IPS DF 4.7 (cell line): Measurements from ENCODE around the gene ITIH1.
"Not testable (repeated sequence)": the region's sequence is repeated elsewhere in the genome, so short reads cannot be mapped to it uniquely, and the experiment has no call there.

Experiments used
- DNase-seq: peaks from one replicate; pipeline ENCODE4 v3.0.0-alpha.2; 2013; ENCODE audit warnings: low spot score; ENCODE audit errors: extremely low read depth

The ITIH1 gene

GRCh38 chr3:52774066-52774713 is 3.2 kb upstream of the ITIH1 start:
- no peak for DNase-seq

- DNase-seq, result no peak
These were observed 2.2 kb upstream of the ITIH1 start for GRCh38 chr3:52774901-52775864.

- no peak for DNase-seq
These were observed 1.5 kb upstream of the ITIH1 start for GRCh38 chr3:52775877-52776276.

GRCh38 chr3:52776486-52776885 is 913 bp upstream of the ITIH1 start:
- DNase-seq, result not testable (repeated sequence)

- no peak for DNase-seq
These were observed 783 bp downstream of the ITIH1 start for GRCh38 chr3:52777959-52778805.

GRCh38 chr3:52779011-52779836 is 1.8 kb downstream of the ITIH1 start:
- no peak for DNase-seq

GRCh38 chr3:52779837-52780585 is 2.6 kb downstream of the ITIH1 start:
- DNase-seq, result no peak

GRCh38 chr3:52781741-52782140 is 4.3 kb downstream of the ITIH1 start:
- no peak for DNase-seq

GRCh38 chr3:52782412-52783210 is 5.2 kb downstream of the ITIH1 start:
- no peak for DNase-seq

GRCh38 chr3:52783211-52783555 is 5.8 kb downstream of the ITIH1 start:
- DNase-seq, result no peak

- DNase-seq, result no peak
These were observed 6.7 kb downstream of the ITIH1 start for GRCh38 chr3:52784021-52784621.

- DNase-seq, result no peak
These were observed 7.7 kb downstream of the ITIH1 start for GRCh38 chr3:52784931-52785590.

- no peak for DNase-seq
These were observed 9.2 kb downstream of the ITIH1 start for GRCh38 chr3:52786330-52787215.

- DNase-seq, result no peak
These were observed 9.8 kb downstream of the ITIH1 start for GRCh38 chr3:52787246-52787645.

GRCh38 chr3:52787672-52788625 is 10.6 kb downstream of the ITIH1 start:
- DNase-seq, result no peak
